K562 (cell line): ENCODE data around the gene PMVK. TPM values are rescaled to one million over a fixed set of nuclear protein-coding genes. Genes with fewer than 3 reads are reported as not detected.
A peak's percentile ranks its signal among the peaks of the same experiment; 100 is the strongest.

Experiments used
- CBFA2T2 ChIP-seq: fragments of 450-650 bp; conservative IDR thresholded peaks from 2 replicates; pipeline ENCODE4 v1.6.1; 2017; ENCODE audit warnings: mild to moderate bottlenecking
- CEBPG ChIP-seq, 3 experiments: fragments of 200-800 bp in 1 of 3; sonication (Bioruptor generic) in 1 of 3; sonication (generic) in 1 of 3; formaldehyde crosslinking in 1 of 3; IDR thresholded peaks in 2 of 3; conservative IDR thresholded peaks in 1 of 3; 2 replicates each; pipeline versions ENCODE4 v1.6.1 to v1.8.0; 2016 to 2022; ENCODE audit warnings: missing compliant biosample characterization in 2 of 3, missing genetic modification characterization in 2 of 3, mild to moderate bottlenecking in 1 of 3, missing genetic modification reagents in 1 of 3
- ELF4 ChIP-seq: fragments of 450-650 bp; formaldehyde crosslinking; IDR thresholded peaks from 2 replicates; pipeline ENCODE4 v1.4.0; 2022; ENCODE audit warnings: missing genetic modification characterization
- EP300 ChIP-seq: IDR thresholded peaks from 2 replicates; pipeline ENCODE4 v1.6.1; 2012; ENCODE audit warnings: low read length, improper control_type of control experiment
- ETV6 ChIP-seq, 3 experiments: fragments of 150-350 bp in 1 of 3; sonication (generic) in 1 of 3; formaldehyde crosslinking in 1 of 3; IDR thresholded peaks; 2 replicates each; pipeline versions ENCODE4 v1.6.1 to v1.8.0; 2014 to 2022; ENCODE audit warnings: borderline replicate concordance in 2 of 3, low read depth in 2 of 3, antibody characterized with exemption in 1 of 3, low read length in 1 of 3, mild to moderate bottlenecking in 1 of 3, missing genetic modification reagents in 1 of 3
- MBD2 ChIP-seq: sonication (generic); IDR thresholded peaks from 2 replicates; pipeline ENCODE4 v1.6.1; 2016; ENCODE audit warnings: low read depth, borderline replicate concordance
- MED1 ChIP-seq: sonication (generic); formaldehyde crosslinking; IDR thresholded peaks from 2 replicates; pipeline ENCODE4 v1.8.1; 2023; ENCODE audit warnings: missing genetic modification reagents, borderline replicate concordance
- NCOA1 ChIP-seq: fragments of 450-650 bp; IDR thresholded peaks from 2 replicates; pipeline ENCODE4 v1.6.1; 2016; ENCODE audit warnings: low read depth
- NR3C1 ChIP-seq: sonication (generic); formaldehyde crosslinking; IDR thresholded peaks from 2 replicates; pipeline ENCODE4 v1.8.1; 2022; ENCODE audit warnings: missing genetic modification reagents
- NRF1 ChIP-seq, 2 experiments: fragments of 450-650 bp; IDR thresholded peaks in 1 of 2; conservative IDR thresholded peaks in 1 of 2; 2 replicates each; pipeline ENCODE4 v1.6.1; 2014; ENCODE audit warnings: mild to moderate bottlenecking in 2 of 2
- POLR2G ChIP-seq: fragments of 200-400 bp; formaldehyde crosslinking; IDR thresholded peaks from 2 replicates; pipeline ENCODE4 v1.6.1; 2017; ENCODE audit warnings: low read depth, mild to moderate bottlenecking, antibody characterized with exemption, low read length, moderate library complexity
- RBM14 ChIP-seq: fragments of 200-400 bp; formaldehyde crosslinking; IDR thresholded peaks from 2 replicates; pipeline ENCODE4 v1.6.1; 2018; ENCODE audit warnings: low read depth, mild to moderate bottlenecking, low read length, moderate library complexity, borderline replicate concordance; ENCODE audit not compliant: insufficient read depth
- SMARCE1 ChIP-seq: fragments of 450-650 bp; IDR thresholded peaks from 2 replicates; pipeline ENCODE4 v1.7.1; 2016; ENCODE audit warnings: mild to moderate bottlenecking
- STAT5B ChIP-seq: fragments of 250-450 bp; sonication (Bioruptor Pico); IDR thresholded peaks from 2 replicates; pipeline ENCODE4 v1.8.0; 2021; ENCODE audit warnings: mild to moderate bottlenecking, inconsistent platforms
- SUPT5H ChIP-seq: fragments of 450-650 bp; IDR thresholded peaks from 2 replicates; pipeline ENCODE4 v1.6.1; 2016
- TEAD1 ChIP-seq, 2 experiments: fragments of 450-650 bp in 1 of 2; sonication (generic) in 1 of 2; formaldehyde crosslinking; IDR thresholded peaks; 2 replicates each; pipeline versions ENCODE4 v1.4.0 to v1.8.0; 2020 to 2022; ENCODE audit warnings: mild to moderate bottlenecking in 2 of 2, missing genetic modification reagents in 1 of 2
- ZBTB2 ChIP-seq: fragments of 450-650 bp; IDR thresholded peaks from 2 replicates; pipeline ENCODE4 v1.6.1; 2016; ENCODE audit warnings: antibody characterized with exemption
- ZNF165 ChIP-seq: fragments of 250-450 bp; sonication (Bioruptor Pico); IDR thresholded peaks from 2 replicates; pipeline ENCODE4 v1.4.0; 2020; ENCODE audit warnings: borderline replicate concordance
- ZNF175 ChIP-seq: fragments of 200-800 bp; sonication (Bioruptor generic); IDR thresholded peaks from 2 replicates; pipeline ENCODE4 v1.6.1; 2016; ENCODE audit warnings: low read depth, mild to moderate bottlenecking, missing genetic modification characterization, missing compliant biosample characterization
- ZNF561 ChIP-seq: fragments of 450-650 bp; formaldehyde crosslinking; conservative IDR thresholded peaks from 2 replicates; pipeline ENCODE4 v1.4.0; 2020; ENCODE audit warnings: mild to moderate bottlenecking, moderate library complexity
- ZSCAN29 ChIP-seq: fragments of 450-650 bp; IDR thresholded peaks from 2 replicates; pipeline ENCODE4 v1.6.1; 2017
- polyA plus RNA-seq, 8 experiments: library from polyadenylated mRNA; depleted of rRNA in 4 of 8; stranded (reverse) in 5 of 8; unstranded in 3 of 8; fragments of >200 nt; fragmentation: Nextera tagmentation in 2 of 8; fragmentation: Illumina TruSeq in 1 of 8; extraction: Ambion mirVana in 2 of 8; extraction: Trizol in 1 of 8; gene quantifications; 2 replicates each; pipeline versions ENCODE4 v1.2.1 to v1.2.3, GENCODE V29; 2011 to 2014; ENCODE audit warnings: inconsistent platforms in 1 of 8, missing spikeins in 1 of 8
- total RNA-seq, 7 experiments: library from RNA; depleted of rRNA in 6 of 7; stranded (reverse); fragments of >200 nt in 6 of 7; fragmentation: Illumina TruSeq in 2 of 7; extraction: Trizol in 2 of 7; gene quantifications; 2 replicates each; pipeline versions ENCODE4 v1.2.1 to v1.2.3, GENCODE V29; 2011 to 2021; ENCODE audit warnings: low replicate concordance in 1 of 7
- TF ChIP-seq, protein P1 (sequence below): fragments of 250-450 bp; sonication (Bioruptor Pico); IDR thresholded peaks from 2 replicates; pipeline ENCODE4 v1.8.0; 2022; ENCODE audit warnings: moderate library complexity, mild to moderate bottlenecking, inconsistent platforms
- TF ChIP-seq, protein P2 (sequence below): fragments of 450-650 bp; IDR thresholded peaks from 2 replicates; pipeline ENCODE4 v1.6.1; 2018; ENCODE audit warnings: mild to moderate bottlenecking, low read depth; ENCODE audit not compliant: partially characterized antibody
- TF ChIP-seq, protein P3 (sequence below): sonication (generic); IDR thresholded peaks from 2 replicates; pipeline ENCODE4 v1.6.1; 2016

The PMVK gene
- total and polyA plus RNA-seq, 9 of the 15 experiments (the other 6 are each of a cell fraction or from before 2014, with no cell fraction given): 1.1 to 15.3 (median 6.3) TPM

GRCh38 chr1:154937085-154937987 is 817 bp upstream of the PMVK start (continued):
- no peak for TF ChIP-seq MED1 (CRISPR knock-in tag)
- TF ChIP-seq, protein P1, sequence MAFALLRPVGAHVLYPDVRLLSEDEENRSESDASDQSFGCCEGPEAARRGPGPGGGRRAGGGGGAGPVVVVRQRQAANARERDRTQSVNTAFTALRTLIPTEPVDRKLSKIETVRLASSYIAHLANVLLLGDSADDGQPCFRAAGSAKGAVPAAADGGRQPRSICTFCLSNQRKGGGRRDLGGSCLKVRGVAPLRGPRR (CRISPR knock-in tag): no peak
- TF ChIP-seq EP300: no peak; the same call in none of the 2 replicates
- TF ChIP-seq, protein P2, sequence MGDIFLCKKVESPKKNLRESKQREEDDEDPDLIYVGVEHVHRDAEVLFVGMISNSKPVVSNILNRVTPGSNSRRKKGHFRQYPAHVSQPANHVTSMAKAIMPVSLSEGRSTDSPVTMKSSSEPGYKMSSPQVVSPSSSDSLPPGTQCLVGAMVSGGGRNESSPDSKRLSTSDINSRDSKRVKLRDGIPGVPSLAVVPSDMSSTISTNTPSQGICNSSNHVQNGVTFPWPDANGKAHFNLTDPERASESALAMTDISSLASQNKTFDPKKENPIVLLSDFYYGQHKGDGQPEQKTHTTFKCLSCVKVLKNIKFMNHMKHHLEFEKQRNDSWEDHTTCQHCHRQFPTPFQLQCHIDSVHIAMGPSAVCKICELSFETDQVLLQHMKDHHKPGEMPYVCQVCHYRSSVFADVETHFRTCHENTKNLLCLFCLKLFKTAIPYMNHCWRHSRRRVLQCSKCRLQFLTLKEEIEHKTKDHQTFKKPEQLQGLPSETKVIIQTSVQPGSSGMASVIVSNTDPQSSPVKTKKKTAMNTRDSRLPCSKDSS: no peak
- no peak for TF ChIP-seq RBM14
- peak; percentile 95 for TF ChIP-seq MBD2
- no peak for TF ChIP-seq ZNF175 (CRISPR knock-in tag)
- TF ChIP-seq SMARCE1: peak; percentile 67
- TF ChIP-seq NRF1 (conservative IDR thresholded peaks at IDR 0.05 in 1 of 2, IDR thresholded peaks at IDR 0.05 in 1 of 2): peak; percentile 38 to 60
- TF ChIP-seq SUPT5H: no peak
- peak; percentile 83 for TF ChIP-seq NCOA1
- TF ChIP-seq CBFA2T2: peak; percentile 35
- TF ChIP-seq ZSCAN29: no peak
- no peak for TF ChIP-seq ZBTB2
- TF ChIP-seq STAT5B (CRISPR knock-in tag): no peak
- peak in 1 of 2 experiments; percentile 48; a peak in 2 of 4 replicates for TF ChIP-seq TEAD1 (CRISPR knock-in tag; IDR thresholded peaks at IDR 0.05)
- TF ChIP-seq ZNF165 (CRISPR knock-in tag): no peak
- no peak for TF ChIP-seq POLR2G
- no peak for TF ChIP-seq NR3C1 (CRISPR knock-in tag)
- TF ChIP-seq, protein P3, sequence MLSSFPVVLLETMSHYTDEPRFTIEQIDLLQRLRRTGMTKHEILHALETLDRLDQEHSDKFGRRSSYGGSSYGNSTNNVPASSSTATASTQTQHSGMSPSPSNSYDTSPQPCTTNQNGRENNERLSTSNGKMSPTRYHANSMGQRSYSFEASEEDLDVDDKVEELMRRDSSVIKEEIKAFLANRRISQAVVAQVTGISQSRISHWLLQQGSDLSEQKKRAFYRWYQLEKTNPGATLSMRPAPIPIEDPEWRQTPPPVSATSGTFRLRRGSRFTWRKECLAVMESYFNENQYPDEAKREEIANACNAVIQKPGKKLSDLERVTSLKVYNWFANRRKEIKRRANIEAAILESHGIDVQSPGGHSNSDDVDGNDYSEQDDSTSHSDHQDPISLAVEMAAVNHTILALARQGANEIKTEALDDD: no peak
- no peak for TF ChIP-seq CEBPG (CRISPR knock-in tag; IDR thresholded peaks at IDR 0.05)
- no peak for TF ChIP-seq CEBPG (tag; conservative IDR thresholded peaks at IDR 0.05 in 1 of 2, IDR thresholded peaks at IDR 0.05 in 1 of 2)
- TF ChIP-seq ELF4 (CRISPR knock-in tag): no peak
- TF ChIP-seq ETV6 (IDR thresholded peaks at IDR 0.05; ENCODE audit: borderline replicate concordance in 1 of 2, low read depth in 2 of 2, low read length in 1 of 2): no peak
- TF ChIP-seq ETV6 (CRISPR knock-in tag; IDR thresholded peaks at IDR 0.05; ENCODE audit: borderline replicate concordance): no peak
- TF ChIP-seq ZNF561: no peak
